ENCODE results near the gene KAZN. TPM values are rescaled to one million over a fixed set of nuclear protein-coding genes. Genes with fewer than 3 reads are reported as not detected.

KAZN gene
- polyA plus RNA-seq, 4 donors, result 3.0 to 39.5 (median 4.4) TPM

DNA sequence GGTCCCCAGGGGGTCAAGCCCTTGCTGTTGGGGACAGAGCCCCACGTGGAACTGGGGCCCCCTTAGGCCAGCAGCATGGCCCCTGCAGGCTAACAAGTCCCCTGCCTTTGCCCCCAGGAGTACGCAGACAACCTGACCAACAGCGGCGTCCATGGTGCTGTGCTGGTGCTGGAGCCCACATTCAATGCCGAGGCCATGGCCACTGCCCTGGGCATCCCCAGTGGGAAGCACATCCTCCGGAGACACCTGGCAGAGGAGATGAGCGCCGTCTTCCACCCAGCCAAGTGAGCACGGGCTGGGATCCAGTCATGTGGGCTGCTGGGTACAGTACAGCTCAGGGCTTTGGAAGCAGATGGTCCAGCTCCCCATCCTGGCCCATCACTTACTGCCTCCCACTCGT is 505.4 kb downstream of the KAZN start:
- Histone ChIP-seq H3K27ac (ENCODE audit: low read depth in 1 of 3, low read length in 2 of 3) (no peak overlapping the region), H3K4me1 (ENCODE audit: control insufficient read depth in 3 of 3, insufficient read depth in 2 of 3, low read depth in 1 of 3, low read length in 2 of 3) (no peaks in the 10 kb centered on the region), H3K4me3 (ENCODE audit: low read depth in 1 of 3, low read length in 3 of 3) (no peak overlapping the region), H3K27me3 (ENCODE audit: control insufficient read depth in 3 of 3, insufficient read depth in 3 of 3, low read length in 3 of 3) (peaks cover 0 to 12% (median 0%) of the 10 kb centered on the region in 3 donors), H3K9me3 (ENCODE audit: control insufficient read depth in 2 of 2, insufficient read depth in 1 of 2, low read depth in 1 of 2, low read length in 1 of 2) (peaks cover 0 to 4% of the 10 kb centered on the region in 2 donors), H3K36me3 (ENCODE audit: control insufficient read depth in 3 of 3, insufficient read depth in 2 of 3, low read depth in 1 of 3, low read length in 3 of 3) (no peaks in the 10 kb centered on the region)
- FAIRE-seq, result no peak
- no peak for DNase-seq
- 85 to 88% (median 85%) methylated on average over 10 of the region's 10 CpGs for WGBS, 3 donors

DNA sequence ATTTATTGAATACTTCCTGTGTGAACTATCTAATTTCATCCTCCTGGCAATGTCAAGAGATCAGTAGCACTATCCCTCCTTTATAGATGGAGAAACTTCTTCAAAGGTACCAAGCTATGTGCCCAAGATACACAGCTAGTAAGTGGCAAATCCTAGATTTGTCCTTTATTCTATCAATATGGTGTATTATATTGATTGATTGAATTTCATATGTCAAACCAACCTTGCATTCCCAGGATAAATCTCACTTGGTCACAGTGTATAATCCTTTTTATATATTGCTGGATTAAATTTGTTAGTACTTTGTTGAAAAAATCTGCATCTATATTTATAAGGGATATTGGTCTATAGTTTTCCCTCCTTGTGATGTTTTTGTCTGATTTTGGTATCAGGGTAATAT is 506.3 kb downstream of the KAZN start:
- Histone ChIP-seq H3K27me3 (ENCODE audit: control insufficient read depth in 3 of 3, insufficient read depth in 3 of 3, low read length in 3 of 3) (peaks cover 0 to 12% (median 0%) of the 10 kb centered on the region in 3 donors), H3K4me3 (ENCODE audit: low read depth in 1 of 3, low read length in 3 of 3) (no peak overlapping the region), H3K27ac (ENCODE audit: low read depth in 1 of 3, low read length in 2 of 3) (no peak overlapping the region), H3K9me3 (ENCODE audit: control insufficient read depth in 2 of 2, insufficient read depth in 1 of 2, low read depth in 1 of 2, low read length in 1 of 2) (peaks cover 0 to 4% of the 10 kb centered on the region in 2 donors), H3K4me1 (ENCODE audit: control insufficient read depth in 3 of 3, insufficient read depth in 2 of 3, low read depth in 1 of 3, low read length in 2 of 3) (no peaks in the 10 kb centered on the region), H3K36me3 (ENCODE audit: control insufficient read depth in 3 of 3, insufficient read depth in 2 of 3, low read depth in 1 of 3, low read length in 3 of 3) (no peaks in the 10 kb centered on the region)
- FAIRE-seq (no peak), DNase-seq (no peak)

DNA sequence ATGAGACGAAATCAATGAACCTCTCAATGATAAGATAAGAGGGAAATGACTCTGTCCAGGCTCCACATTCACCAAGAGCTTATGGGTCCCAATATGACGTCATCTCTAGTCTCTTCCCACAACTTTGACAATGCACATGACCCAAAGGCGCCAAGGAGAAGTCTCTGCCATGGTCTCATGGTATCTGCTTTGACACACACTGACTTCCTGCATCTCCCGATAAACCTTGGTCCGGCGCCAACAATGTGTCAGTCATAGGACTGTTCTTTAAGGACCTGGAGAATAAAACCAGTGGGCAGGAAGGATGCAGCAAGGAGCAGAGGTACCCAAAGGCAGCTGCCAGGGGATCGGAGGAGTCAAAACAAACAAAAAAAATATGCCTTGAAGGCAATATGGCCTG is 508.1 kb downstream of the KAZN start:
- Histone ChIP-seq H3K36me3 (ENCODE audit: control insufficient read depth in 3 of 3, insufficient read depth in 2 of 3, low read depth in 1 of 3, low read length in 3 of 3) (no peaks in the 10 kb centered on the region), H3K27ac (ENCODE audit: low read depth in 1 of 3, low read length in 2 of 3) (no peak overlapping the region), H3K9me3 (ENCODE audit: control insufficient read depth in 2 of 2, insufficient read depth in 1 of 2, low read depth in 1 of 2, low read length in 1 of 2) (peaks cover 0 to 4% of the 10 kb centered on the region in 2 donors), H3K4me3 (ENCODE audit: low read depth in 1 of 3, low read length in 3 of 3) (no peak overlapping the region), H3K4me1 (ENCODE audit: control insufficient read depth in 3 of 3, insufficient read depth in 2 of 3, low read depth in 1 of 3, low read length in 2 of 3) (no peaks in the 10 kb centered on the region), H3K27me3 (ENCODE audit: control insufficient read depth in 3 of 3, insufficient read depth in 3 of 3, low read length in 3 of 3) (peaks cover 0 to 3% (median 0%) of the 10 kb centered on the region in 3 donors)
- WGBS, 3 donors, result 10 to 29% (median 22%) methylated on average over 7 of the region's 7 CpGs
- FAIRE-seq (no peak), DNase-seq (peak; percentile 37 to 42)

DNA sequence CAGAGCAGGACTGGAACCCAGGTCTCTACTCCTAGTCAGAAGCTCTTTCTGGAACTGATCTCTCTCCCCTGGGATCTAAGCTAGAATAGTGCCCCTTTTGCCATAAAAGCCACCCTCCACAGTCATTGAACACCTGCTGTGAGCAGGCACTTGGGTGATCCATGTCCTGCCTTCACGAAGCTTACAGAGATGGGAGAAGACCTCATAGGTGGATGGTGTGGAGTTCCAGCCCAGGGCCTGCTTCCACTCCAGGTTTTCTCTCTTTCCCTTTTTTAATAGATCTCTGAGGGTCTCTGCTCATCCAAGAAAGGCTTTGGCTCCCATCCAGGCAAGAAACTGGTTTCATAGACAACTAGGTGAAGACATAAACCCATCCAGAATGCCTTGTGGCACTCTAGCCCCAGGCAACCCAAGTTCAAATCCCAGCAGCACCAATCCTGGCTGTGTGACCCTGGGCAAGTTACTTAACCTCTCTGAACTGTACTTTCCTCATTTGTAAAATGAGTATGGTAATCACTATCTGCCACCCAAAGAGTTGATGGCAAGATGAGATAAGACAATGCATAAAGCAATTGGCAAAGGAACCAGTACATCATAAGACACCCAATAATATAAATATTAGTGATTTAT is 508.7 kb downstream of the KAZN start:
- Histone ChIP-seq H3K27ac (ENCODE audit: low read depth in 1 of 3, low read length in 2 of 3) (no peak overlapping the region), H3K4me3 (ENCODE audit: low read depth in 1 of 3, low read length in 3 of 3) (no peak overlapping the region), H3K36me3 (ENCODE audit: control insufficient read depth in 3 of 3, insufficient read depth in 2 of 3, low read depth in 1 of 3, low read length in 3 of 3) (no peaks in the 10 kb centered on the region), H3K4me1 (ENCODE audit: control insufficient read depth in 3 of 3, insufficient read depth in 2 of 3, low read depth in 1 of 3, low read length in 2 of 3) (peaks cover 0 to 5% (median 0%) of the 10 kb centered on the region in 3 donors), H3K9me3 (ENCODE audit: control insufficient read depth in 2 of 2, insufficient read depth in 1 of 2, low read depth in 1 of 2, low read length in 1 of 2) (peaks cover 0 to 4% of the 10 kb centered on the region in 2 donors), H3K27me3 (ENCODE audit: control insufficient read depth in 3 of 3, insufficient read depth in 3 of 3, low read length in 3 of 3) (no peaks in the 10 kb centered on the region)
- FAIRE-seq (no peak), DNase-seq (no peak)
- 85 to 86% (median 85%) methylated on average over 1 of the region's 1 CpG for WGBS, 3 donors

DNA sequence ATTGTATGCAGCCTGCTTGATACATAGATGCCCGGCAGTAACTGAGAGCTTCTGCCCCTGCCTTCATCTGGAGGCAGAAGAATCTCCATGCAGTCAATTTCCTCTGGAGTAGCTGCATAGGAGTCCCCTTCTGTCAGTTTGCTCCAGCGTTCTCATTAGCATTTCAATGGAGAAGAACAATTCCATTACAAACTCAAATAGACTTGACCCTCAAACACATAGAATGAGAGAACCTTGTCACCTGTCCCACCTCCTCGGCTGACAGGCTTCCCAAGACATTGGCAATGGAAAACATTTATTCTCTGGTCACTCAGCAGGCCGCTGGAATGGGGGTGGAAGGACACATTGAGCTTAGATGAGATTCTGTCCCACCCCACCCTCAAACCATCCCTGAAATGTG is 509.4 kb downstream of the KAZN start:
- 26 to 75% (median 54%) methylated on average over 4 of the region's 4 CpGs for WGBS, 3 donors
- Histone ChIP-seq H3K36me3 (ENCODE audit: control insufficient read depth in 3 of 3, insufficient read depth in 2 of 3, low read depth in 1 of 3, low read length in 3 of 3) (no peaks in the 10 kb centered on the region), H3K4me1 (ENCODE audit: control insufficient read depth in 3 of 3, insufficient read depth in 2 of 3, low read depth in 1 of 3, low read length in 2 of 3) (peaks cover 0 to 5% (median 0%) of the 10 kb centered on the region in 3 donors), H3K27ac (ENCODE audit: low read depth in 1 of 3, low read length in 2 of 3) (no peak overlapping the region), H3K4me3 (ENCODE audit: low read depth in 1 of 3, low read length in 3 of 3) (no peak overlapping the region), H3K27me3 (ENCODE audit: control insufficient read depth in 3 of 3, insufficient read depth in 3 of 3, low read length in 3 of 3) (no peaks in the 10 kb centered on the region), H3K9me3 (ENCODE audit: control insufficient read depth in 2 of 2, insufficient read depth in 1 of 2, low read depth in 1 of 2, low read length in 1 of 2) (peaks cover 0 to 4% of the 10 kb centered on the region in 2 donors)
- DNase-seq, result no peak
- no peak for FAIRE-seq

DNA sequence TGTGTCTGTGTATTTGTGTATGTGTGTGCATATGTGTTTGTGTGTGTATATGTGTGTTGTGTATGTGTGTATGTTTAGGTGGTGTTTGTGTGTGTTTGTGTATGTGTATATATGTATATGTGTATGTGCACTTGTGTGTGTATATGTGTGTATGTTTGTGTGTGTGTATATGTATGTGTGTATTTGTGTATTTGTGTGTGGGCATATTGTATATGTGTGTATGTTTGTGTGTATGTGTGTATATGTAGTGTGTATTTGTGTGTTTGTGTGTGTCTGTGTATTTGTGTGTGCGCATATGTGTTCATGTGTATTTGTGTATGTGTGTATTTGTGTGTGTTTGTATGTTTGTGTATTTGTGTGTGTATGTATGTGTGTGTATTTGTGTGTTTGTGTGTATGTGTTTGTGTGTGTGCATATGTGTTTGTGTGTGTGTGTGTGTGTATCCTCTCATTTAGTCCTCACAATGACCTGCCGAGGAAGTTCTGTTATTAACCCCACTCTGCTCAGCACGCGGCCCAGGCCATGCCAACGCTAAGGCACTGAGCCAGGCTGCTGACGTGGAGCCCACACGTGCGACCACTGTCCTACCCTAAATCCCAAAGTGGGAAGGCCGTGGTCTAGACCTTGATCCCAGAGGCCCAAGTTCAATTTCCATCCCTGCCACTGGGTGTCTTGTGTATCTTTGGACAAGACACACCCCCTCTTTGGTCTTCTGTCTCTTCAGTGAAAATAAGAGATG is 511.8 kb downstream of the KAZN start:
- no peaks in the 10 kb centered on the region for H3K9me3 ChIP-seq (ENCODE audit: control insufficient read depth in 2 of 2, insufficient read depth in 1 of 2, low read depth in 1 of 2, low read length in 1 of 2)
- FAIRE-seq, result no peak
- peaks cover 0 to 5% (median 0%) of the 10 kb centered on the region in 3 donors for H3K4me1 ChIP-seq (ENCODE audit: control insufficient read depth in 3 of 3, insufficient read depth in 2 of 3, low read depth in 1 of 3, low read length in 2 of 3)
- no peak overlapping the region for H3K27ac ChIP-seq (ENCODE audit: low read depth in 1 of 3, low read length in 2 of 3)
- DNase-seq, result no peak
- H3K27me3 ChIP-seq (ENCODE audit: control insufficient read depth in 3 of 3, insufficient read depth in 3 of 3, low read length in 3 of 3), result no peaks in the 10 kb centered on the region
- peaks cover 0 to 8% (median 0%) of the 10 kb centered on the region in 3 donors for H3K36me3 ChIP-seq (ENCODE audit: control insufficient read depth in 3 of 3, insufficient read depth in 2 of 3, low read depth in 1 of 3, low read length in 3 of 3)
- WGBS, 3 donors, result 57 to 77% (median 72%) methylated on average over 9 of the region's 9 CpGs
- no peak overlapping the region for H3K4me3 ChIP-seq (ENCODE audit: low read depth in 1 of 3, low read length in 3 of 3)

DNA sequence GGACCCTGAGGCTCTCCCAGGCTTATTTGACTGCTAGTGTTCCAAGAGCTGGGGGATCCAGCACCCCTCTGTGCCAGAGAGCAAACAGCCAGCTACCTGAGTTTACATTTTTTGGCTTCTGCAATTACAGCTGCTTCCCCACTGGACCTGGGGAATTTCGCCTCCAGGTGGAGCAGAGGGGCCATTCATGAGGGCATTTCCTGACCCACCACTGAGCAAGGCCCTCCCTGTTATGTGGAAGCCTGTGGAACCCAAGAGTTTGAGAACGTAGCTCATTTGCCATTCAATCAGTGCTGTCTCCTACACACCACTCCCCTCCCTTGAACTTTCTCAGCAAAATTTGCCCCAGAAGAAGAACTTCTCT is 512.4 kb downstream of the KAZN start:
- no peak overlapping the region for H3K27ac ChIP-seq (ENCODE audit: low read depth in 1 of 3, low read length in 2 of 3)
- H3K4me1 ChIP-seq (ENCODE audit: control insufficient read depth in 3 of 3, insufficient read depth in 2 of 3, low read depth in 1 of 3, low read length in 2 of 3), result peaks cover 0 to 5% (median 0%) of the 10 kb centered on the region in 3 donors
- 90 to 93% (median 92%) methylated on average over 2 of the region's 2 CpGs for WGBS, 3 donors
- H3K27me3 ChIP-seq (ENCODE audit: control insufficient read depth in 3 of 3, insufficient read depth in 3 of 3, low read length in 3 of 3), result no peaks in the 10 kb centered on the region
- DNase-seq, result no peak
- H3K9me3 ChIP-seq (ENCODE audit: control insufficient read depth in 2 of 2, insufficient read depth in 1 of 2, low read depth in 1 of 2, low read length in 1 of 2), result no peaks in the 10 kb centered on the region
- H3K4me3 ChIP-seq (ENCODE audit: low read depth in 1 of 3, low read length in 3 of 3), result no peak overlapping the region
- FAIRE-seq, result no peak
- H3K36me3 ChIP-seq (ENCODE audit: control insufficient read depth in 3 of 3, insufficient read depth in 2 of 3, low read depth in 1 of 3, low read length in 3 of 3), result peaks cover 0 to 9% (median 0%) of the 10 kb centered on the region in 3 donors

DNA sequence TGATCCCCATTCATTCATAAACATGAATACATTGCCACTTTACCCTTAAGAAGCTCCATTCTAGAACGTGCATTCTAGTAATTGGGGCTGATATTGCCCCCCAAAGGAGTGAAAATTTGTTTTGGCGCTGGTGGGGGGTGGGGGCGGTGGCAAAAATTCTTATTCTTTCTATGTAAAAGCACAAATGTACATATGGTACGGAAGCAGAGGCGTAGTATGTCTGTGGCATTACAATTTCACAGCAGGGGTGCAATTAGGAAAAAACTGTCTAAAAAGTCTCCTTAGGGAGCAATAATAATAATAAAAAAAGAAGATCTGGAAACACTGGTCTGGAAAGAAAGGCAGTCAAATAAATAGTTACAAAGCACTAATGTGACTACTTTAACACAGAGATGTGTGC is 514.7 kb downstream of the KAZN start:
- Histone ChIP-seq H3K4me1 (ENCODE audit: control insufficient read depth in 3 of 3, insufficient read depth in 2 of 3, low read depth in 1 of 3, low read length in 2 of 3) (peaks cover 0 to 5% (median 0%) of the 10 kb centered on the region in 3 donors), H3K9me3 (ENCODE audit: control insufficient read depth in 2 of 2, insufficient read depth in 1 of 2, low read depth in 1 of 2, low read length in 1 of 2) (no peaks in the 10 kb centered on the region), H3K27ac (ENCODE audit: low read depth in 1 of 3, low read length in 2 of 3) (no peak overlapping the region), H3K4me3 (ENCODE audit: low read depth in 1 of 3, low read length in 3 of 3) (no peak overlapping the region), H3K27me3 (ENCODE audit: control insufficient read depth in 3 of 3, insufficient read depth in 3 of 3, low read length in 3 of 3) (no peaks in the 10 kb centered on the region), H3K36me3 (ENCODE audit: control insufficient read depth in 3 of 3, insufficient read depth in 2 of 3, low read depth in 1 of 3, low read length in 3 of 3) (peaks cover 0 to 27% (median 0%) of the 10 kb centered on the region in 3 donors)
- 87 to 94% (median 89%) methylated on average over 5 of the region's 5 CpGs for WGBS, 3 donors
- FAIRE-seq, result no peak
- DNase-seq, result no peak

All from small intestine (tissue), 7 donors.